ENCODE data around the gene RAD51. TPM values are rescaled to one million over a fixed set of nuclear protein-coding genes. Genes with fewer than 3 reads are reported as not detected.

Gene RAD51
- total and polyA plus RNA-seq, 2 donors (not counting 3 experiments of a cell fraction or from before 2014, with no cell fraction given), result 11.1 to 30.9 TPM

DNA sequence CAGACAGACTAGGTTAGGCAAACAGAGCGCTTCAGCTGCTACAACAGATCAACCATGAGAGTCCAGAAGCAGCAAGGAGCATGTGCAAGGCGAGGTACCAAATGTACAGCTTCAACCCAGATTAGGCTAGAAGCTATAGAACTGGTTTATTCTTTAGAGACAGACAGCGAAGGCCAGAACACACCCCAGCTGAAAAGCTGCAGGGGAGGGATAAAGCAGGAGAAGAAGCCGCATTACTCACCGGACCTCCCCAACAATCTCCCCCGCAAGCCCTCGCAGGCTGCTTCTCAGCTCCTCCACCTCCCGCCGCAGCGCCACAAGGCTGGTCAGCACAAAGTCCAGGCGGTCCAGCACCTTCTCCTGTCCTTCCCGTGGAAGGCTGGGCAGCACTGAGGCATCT lies 56.8 kb downstream of the RAD51 start:
- Histone ChIP-seq H3K4me2 (ENCODE audit: insufficient read depth, low read length) (no peak overlapping the region), H3K9me3 (replicated peaks; ENCODE audit: control insufficient read depth, insufficient read depth, low read length) (no peaks in the 10 kb centered on the region), H3K36me3 (ENCODE audit: control insufficient read depth in 2 of 2, extremely low read depth in 1 of 2, insufficient read depth in 2 of 2, low read length in 2 of 2) (peaks cover 0 to 6% of the 10 kb centered on the region in 2 experiments), H3K27me3 (ENCODE audit: control insufficient read depth in 2 of 2, insufficient read depth in 2 of 2, low read length in 2 of 2) (no peaks in the 10 kb centered on the region), H3K9ac (replicated peaks; ENCODE audit: extremely low read depth, insufficient read depth, low read length) (no peak overlapping the region), H3K9me1 (replicated peaks; ENCODE audit: control insufficient read depth, extremely low read depth, insufficient read depth, low read length) (no peaks in the 10 kb centered on the region), H4K20me1 (replicated peaks; ENCODE audit: control insufficient read depth, extremely low read depth, insufficient read depth, low read length) (no peaks in the 10 kb centered on the region), H2AFZ (ENCODE audit: low read depth, low read length) (no peak overlapping the region), H3K27ac (ENCODE audit: insufficient read depth, low read depth, low read length) (no peak overlapping the region), H3K4me1 (ENCODE audit: control insufficient read depth, extremely low read depth, insufficient read depth, low read length) (peaks cover 8% of the 10 kb centered on the region), H3K4me3 (replicated peaks in 1 of 3; ENCODE audit: insufficient read depth in 1 of 3, low read depth in 1 of 3, low read length in 3 of 3) (no peak overlapping the region), H3K79me2 (ENCODE audit: control insufficient read depth, insufficient read depth, low read length) (peaks cover 19% of the 10 kb centered on the region)
- dilution Hi-C loops (cut with MboI; ENCODE audit: extremely low pct_ligation_motif_present, low sequenced_read_pairs) (no loop called here), intact Hi-C loops (cut with micrococcal nuclease) (no loop called here)
- no peak for TF ChIP-seq GATA2 (IDR thresholded peaks at IDR 0.05; ENCODE audit: insufficient read depth, insufficient read length, low read depth, low read length)
- FAIRE-seq, result no peak
- no TSS peak for BruUV-seq (replicated peaks)
- no peak for DNase-seq (ENCODE audit: low read depth, low spot score)
- ChIA-PET POLR2A (interaction anchor here (0.6 kb wide), 1 partner anchor 126 kb away, joined by 3 read pairs; no protein-coding TSS in a partner anchor), CTCF (interaction anchor here (1.3 to 2.4 kb wide), 3 partner anchors 12 to 31 kb away, joined by 3 to 6 read pairs (median 4); partner anchors contain the start of gene GCHFR)

- DNase-seq (ENCODE audit: low read depth, low spot score), result peak; percentile 25
- FAIRE-seq, result peak; percentile 37
- Histone ChIP-seq H3K27ac (ENCODE audit: insufficient read depth, low read depth, low read length) (no peak overlapping the region), H3K36me3 (ENCODE audit: control insufficient read depth in 2 of 2, extremely low read depth in 1 of 2, insufficient read depth in 2 of 2, low read length in 2 of 2) (peaks cover 0 to 6% of the 10 kb centered on the region in 2 experiments), H4K20me1 (replicated peaks; ENCODE audit: control insufficient read depth, extremely low read depth, insufficient read depth, low read length) (no peaks in the 10 kb centered on the region), H3K4me1 (ENCODE audit: control insufficient read depth, extremely low read depth, insufficient read depth, low read length) (peaks cover 8% of the 10 kb centered on the region), H3K9me1 (replicated peaks; ENCODE audit: control insufficient read depth, extremely low read depth, insufficient read depth, low read length) (no peaks in the 10 kb centered on the region), H2AFZ (ENCODE audit: low read depth, low read length) (peak overlapping the region; percentile 84), H3K4me3 (replicated peaks in 1 of 3; ENCODE audit: insufficient read depth in 1 of 3, low read depth in 1 of 3, low read length in 3 of 3) (peak overlapping the region; percentile 70 to 82 (median 71)), H3K4me2 (ENCODE audit: insufficient read depth, low read length) (peak overlapping the region; percentile 41), H3K27me3 (ENCODE audit: control insufficient read depth in 2 of 2, insufficient read depth in 2 of 2, low read length in 2 of 2) (no peaks in the 10 kb centered on the region), H3K9me3 (replicated peaks; ENCODE audit: control insufficient read depth, insufficient read depth, low read length) (no peaks in the 10 kb centered on the region), H3K9ac (replicated peaks; ENCODE audit: extremely low read depth, insufficient read depth, low read length) (peak overlapping the region; percentile 72), H3K79me2 (ENCODE audit: control insufficient read depth, insufficient read depth, low read length) (peaks cover 19% of the 10 kb centered on the region)
- dilution Hi-C loops (cut with MboI; ENCODE audit: extremely low pct_ligation_motif_present, low sequenced_read_pairs), result no loop called here
- CTCF ChIA-PET, result interaction anchor here (0.6 to 1.0 kb wide), 2 partner anchors 8 to 75 kb away, joined by 3 to 4 read pairs; no protein-coding TSS in a partner anchor
- POLR2A ChIA-PET, result no interaction called here
- no TSS peak for BruUV-seq (replicated peaks)
- TF ChIP-seq EZH2 (IDR thresholded peaks at IDR 0.05; ENCODE audit: borderline replicate concordance, low read depth, low read length, severe bottlenecking) (no peak), FOS (IDR thresholded peaks at IDR 0.05; ENCODE audit: borderline replicate concordance, insufficient read depth, low read length) (no peak), POLR2AphosphoS5 (IDR thresholded peaks at IDR 0.05; ENCODE audit: insufficient read depth, low read depth, low read length) (no peak), MYC (IDR thresholded peaks at IDR 0.05; ENCODE audit: low read depth, low read length) (no peak), POLR2A (IDR thresholded peaks at IDR 0.05; ENCODE audit: low read depth, low read length) (no peak), GATA2 (IDR thresholded peaks at IDR 0.05; ENCODE audit: insufficient read depth, insufficient read length, low read depth, low read length) (no peak), JUN (IDR thresholded peaks at IDR 0.05; ENCODE audit: borderline replicate concordance, insufficient read depth, insufficient read length, low read depth) (no peak)
- TF ChIP-seq, protein P1, sequence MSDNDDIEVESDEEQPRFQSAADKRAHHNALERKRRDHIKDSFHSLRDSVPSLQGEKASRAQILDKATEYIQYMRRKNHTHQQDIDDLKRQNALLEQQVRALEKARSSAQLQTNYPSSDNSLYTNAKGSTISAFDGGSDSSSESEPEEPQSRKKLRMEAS (IDR thresholded peaks at IDR 0.05; ENCODE audit: insufficient read depth, insufficient read length), result no peak
- TF ChIP-seq, protein P2, sequence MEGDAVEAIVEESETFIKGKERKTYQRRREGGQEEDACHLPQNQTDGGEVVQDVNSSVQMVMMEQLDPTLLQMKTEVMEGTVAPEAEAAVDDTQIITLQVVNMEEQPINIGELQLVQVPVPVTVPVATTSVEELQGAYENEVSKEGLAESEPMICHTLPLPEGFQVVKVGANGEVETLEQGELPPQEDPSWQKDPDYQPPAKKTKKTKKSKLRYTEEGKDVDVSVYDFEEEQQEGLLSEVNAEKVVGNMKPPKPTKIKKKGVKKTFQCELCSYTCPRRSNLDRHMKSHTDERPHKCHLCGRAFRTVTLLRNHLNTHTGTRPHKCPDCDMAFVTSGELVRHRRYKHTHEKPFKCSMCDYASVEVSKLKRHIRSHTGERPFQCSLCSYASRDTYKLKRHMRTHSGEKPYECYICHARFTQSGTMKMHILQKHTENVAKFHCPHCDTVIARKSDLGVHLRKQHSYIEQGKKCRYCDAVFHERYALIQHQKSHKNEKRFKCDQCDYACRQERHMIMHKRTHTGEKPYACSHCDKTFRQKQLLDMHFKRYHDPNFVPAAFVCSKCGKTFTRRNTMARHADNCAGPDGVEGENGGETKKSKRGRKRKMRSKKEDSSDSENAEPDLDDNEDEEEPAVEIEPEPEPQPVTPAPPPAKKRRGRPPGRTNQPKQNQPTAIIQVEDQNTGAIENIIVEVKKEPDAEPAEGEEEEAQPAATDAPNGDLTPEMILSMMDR (IDR thresholded peaks at IDR 0.05; ENCODE audit: extremely low read depth in 1 of 2, insufficient read depth in 1 of 2, low read depth in 1 of 2, low read length in 2 of 2), result no peak
- intact Hi-C loops (cut with micrococcal nuclease), result loop anchor here (2.0 kb wide), 3 partner anchors 32 to 140 kb away; partner anchors contain the start of genes RAD51 and VPS18
These were observed 59.6 kb downstream of the RAD51 start for GRCh38 chr15:40754574-40754882.
